NCI-H446 treated with DMSO at 0.1 percent for 48 hours (cell line): Measurements from ENCODE around the gene OPHN1.

Experiments used
- DNase-seq: peaks from one replicate; lab custom pipeline; 2025; lab: John Stamatoyannopoulos, UW

Gene OPHN1

GRCh38 chrX:68249401-68249831 is 183.9 kb downstream of the OPHN1 start:
- DNase-seq = no peak

GRCh38 chrX:68238568-68238967 is 194.7 kb downstream of the OPHN1 start:
- no peak for DNase-seq

- DNase-seq = no peak
Measured at GRCh38 chrX:68234171-68234910, 199.0 kb downstream of the OPHN1 start.

GRCh38 chrX:68232206-68232605 is 201.1 kb downstream of the OPHN1 start:
- no peak for DNase-seq

- DNase-seq = no peak
Measured at GRCh38 chrX:68209008-68209407, 224.3 kb downstream of the OPHN1 start.

- DNase-seq = no peak
Measured at GRCh38 chrX:68204521-68205038, 228.7 kb downstream of the OPHN1 start.

- DNase-seq = no peak
Measured at GRCh38 chrX:68203646-68204045, 229.6 kb downstream of the OPHN1 start.

GRCh38 chrX:68203211-68203610 is 230.1 kb downstream of the OPHN1 start:
- DNase-seq = no peak

GRCh38 chrX:68199062-68199848 is 234.0 kb downstream of the OPHN1 start:
- no peak for DNase-seq

- no peak for DNase-seq
Measured at GRCh38 chrX:68196939-68197791, 236.1 kb downstream of the OPHN1 start.

GRCh38 chrX:68195561-68195960 is 237.7 kb downstream of the OPHN1 start:
- DNase-seq = no peak

GRCh38 chrX:68193786-68194185 is 239.5 kb downstream of the OPHN1 start:
- no peak for DNase-seq

- no peak for DNase-seq
Measured at GRCh38 chrX:68193234-68193633, 240.1 kb downstream of the OPHN1 start.

GRCh38 chrX:68190799-68191198 is 242.5 kb downstream of the OPHN1 start:
- DNase-seq = no peak

- no peak for DNase-seq
Measured at GRCh38 chrX:68186552-68187262, 246.6 kb downstream of the OPHN1 start.

GRCh38 chrX:68185161-68185560 is 248.1 kb downstream of the OPHN1 start:
- DNase-seq = no peak

GRCh38 chrX:68183612-68184214 is 249.6 kb downstream of the OPHN1 start:
- DNase-seq = no peak

GRCh38 chrX:68180579-68180978 is 252.7 kb downstream of the OPHN1 start:
- no peak for DNase-seq

- no peak for DNase-seq
Measured at GRCh38 chrX:68179355-68179754, 253.9 kb downstream of the OPHN1 start.

GRCh38 chrX:68177542-68177941 is 255.8 kb downstream of the OPHN1 start:
- DNase-seq = no peak

- DNase-seq = no peak
Measured at GRCh38 chrX:68175562-68175961, 257.7 kb downstream of the OPHN1 start.
